ENCODE results near the gene ITGA5.

The ITGA5 gene

DNA sequence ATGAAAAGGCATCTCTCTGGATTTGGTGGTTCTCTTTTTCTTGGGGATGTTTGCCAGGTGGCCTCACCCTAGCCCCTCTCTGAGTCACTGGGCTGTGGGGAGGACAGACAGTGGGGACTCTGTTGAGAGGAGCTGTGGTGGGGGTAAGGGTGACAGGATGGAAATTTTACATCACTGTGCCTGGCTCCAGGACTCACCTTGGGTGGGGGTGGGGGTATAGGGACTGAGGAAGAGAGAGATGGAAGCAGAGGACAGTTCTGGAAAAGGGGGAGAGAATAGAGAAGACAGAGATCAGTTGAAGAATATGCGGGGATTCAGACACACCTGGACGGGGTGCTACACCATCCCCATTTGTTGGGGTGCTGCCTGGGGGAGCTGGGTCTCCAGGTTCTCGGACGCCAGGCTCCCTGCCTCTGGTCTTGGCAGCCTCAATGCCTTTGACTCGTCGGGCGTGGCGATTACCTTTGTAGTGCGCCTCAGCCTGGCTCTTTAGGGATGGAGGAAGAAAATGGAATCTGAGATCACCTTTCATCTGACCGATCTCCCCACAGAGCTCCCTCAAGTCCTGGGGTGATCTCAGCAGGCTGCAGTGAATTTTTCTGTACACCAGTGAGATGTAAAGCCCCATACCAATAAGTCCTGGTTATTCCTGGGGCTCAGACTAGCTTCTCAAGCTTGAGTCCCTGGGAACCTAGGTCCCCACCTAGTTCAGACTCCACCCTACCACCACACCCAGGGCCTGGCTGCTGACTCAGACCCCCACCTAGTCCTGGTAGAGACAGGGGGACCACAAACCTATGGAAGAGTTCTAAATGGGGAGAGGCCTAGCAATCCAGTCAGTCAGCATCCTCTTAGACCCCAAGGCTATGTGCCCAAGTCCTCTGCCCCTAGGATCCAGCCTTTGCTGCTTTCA is 45.2 kb downstream of the ITGA5 start:
- no peak overlapping the region for H3K4me3 ChIP-seq (replicated peaks in 1 of 2; ENCODE audit: low read depth in 2 of 2, low read length in 2 of 2)
- peak in 1 of 2 donors; percentile 12 for DNase-seq (ENCODE audit: low read depth in 2 of 2)
- TF ChIP-seq, protein P1, sequence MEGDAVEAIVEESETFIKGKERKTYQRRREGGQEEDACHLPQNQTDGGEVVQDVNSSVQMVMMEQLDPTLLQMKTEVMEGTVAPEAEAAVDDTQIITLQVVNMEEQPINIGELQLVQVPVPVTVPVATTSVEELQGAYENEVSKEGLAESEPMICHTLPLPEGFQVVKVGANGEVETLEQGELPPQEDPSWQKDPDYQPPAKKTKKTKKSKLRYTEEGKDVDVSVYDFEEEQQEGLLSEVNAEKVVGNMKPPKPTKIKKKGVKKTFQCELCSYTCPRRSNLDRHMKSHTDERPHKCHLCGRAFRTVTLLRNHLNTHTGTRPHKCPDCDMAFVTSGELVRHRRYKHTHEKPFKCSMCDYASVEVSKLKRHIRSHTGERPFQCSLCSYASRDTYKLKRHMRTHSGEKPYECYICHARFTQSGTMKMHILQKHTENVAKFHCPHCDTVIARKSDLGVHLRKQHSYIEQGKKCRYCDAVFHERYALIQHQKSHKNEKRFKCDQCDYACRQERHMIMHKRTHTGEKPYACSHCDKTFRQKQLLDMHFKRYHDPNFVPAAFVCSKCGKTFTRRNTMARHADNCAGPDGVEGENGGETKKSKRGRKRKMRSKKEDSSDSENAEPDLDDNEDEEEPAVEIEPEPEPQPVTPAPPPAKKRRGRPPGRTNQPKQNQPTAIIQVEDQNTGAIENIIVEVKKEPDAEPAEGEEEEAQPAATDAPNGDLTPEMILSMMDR (IDR thresholded peaks at IDR 0.05; ENCODE audit: low read depth, low read length), result no peak

DNA sequence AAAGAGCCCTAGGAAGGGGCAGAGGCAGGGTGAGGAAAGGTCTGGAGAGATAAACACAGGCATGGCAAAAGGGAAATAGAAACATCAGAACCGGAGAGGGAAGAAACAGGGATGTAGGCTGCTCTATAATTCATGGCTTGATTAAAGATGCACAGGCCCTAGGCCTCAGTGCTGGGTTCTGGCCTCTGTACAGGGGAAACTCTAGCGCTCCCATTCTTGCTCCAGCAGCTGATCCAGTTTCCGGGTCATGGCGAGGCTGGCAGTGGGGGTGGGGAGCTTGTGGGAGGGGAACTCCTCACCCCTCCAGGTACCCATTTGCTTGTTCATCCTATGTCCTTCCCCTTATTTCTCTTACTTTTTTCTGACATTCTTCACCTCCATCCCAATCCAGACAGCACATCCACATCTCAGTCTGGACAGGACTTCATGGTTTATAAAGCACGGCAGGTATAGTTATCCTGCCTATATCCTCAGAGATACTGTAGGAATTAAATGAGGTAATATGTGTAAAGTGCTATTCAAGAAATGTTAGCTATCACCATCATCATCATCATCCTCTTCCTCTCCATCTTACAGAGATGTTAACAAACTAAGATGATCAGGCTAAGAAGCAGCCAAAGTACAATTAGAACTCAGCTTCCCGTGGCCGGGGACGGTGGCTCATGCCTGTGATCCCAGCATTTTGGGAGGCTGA is 46.8 kb downstream of the ITGA5 start:
- TF ChIP-seq, protein P1 (IDR thresholded peaks at IDR 0.05; ENCODE audit: low read depth, low read length), result no peak
- no peak overlapping the region for H3K4me3 ChIP-seq (replicated peaks in 1 of 2; ENCODE audit: low read depth in 2 of 2, low read length in 2 of 2)
- DNase-seq (ENCODE audit: low read depth in 2 of 2), result peak; percentile 11 to 60

DNA sequence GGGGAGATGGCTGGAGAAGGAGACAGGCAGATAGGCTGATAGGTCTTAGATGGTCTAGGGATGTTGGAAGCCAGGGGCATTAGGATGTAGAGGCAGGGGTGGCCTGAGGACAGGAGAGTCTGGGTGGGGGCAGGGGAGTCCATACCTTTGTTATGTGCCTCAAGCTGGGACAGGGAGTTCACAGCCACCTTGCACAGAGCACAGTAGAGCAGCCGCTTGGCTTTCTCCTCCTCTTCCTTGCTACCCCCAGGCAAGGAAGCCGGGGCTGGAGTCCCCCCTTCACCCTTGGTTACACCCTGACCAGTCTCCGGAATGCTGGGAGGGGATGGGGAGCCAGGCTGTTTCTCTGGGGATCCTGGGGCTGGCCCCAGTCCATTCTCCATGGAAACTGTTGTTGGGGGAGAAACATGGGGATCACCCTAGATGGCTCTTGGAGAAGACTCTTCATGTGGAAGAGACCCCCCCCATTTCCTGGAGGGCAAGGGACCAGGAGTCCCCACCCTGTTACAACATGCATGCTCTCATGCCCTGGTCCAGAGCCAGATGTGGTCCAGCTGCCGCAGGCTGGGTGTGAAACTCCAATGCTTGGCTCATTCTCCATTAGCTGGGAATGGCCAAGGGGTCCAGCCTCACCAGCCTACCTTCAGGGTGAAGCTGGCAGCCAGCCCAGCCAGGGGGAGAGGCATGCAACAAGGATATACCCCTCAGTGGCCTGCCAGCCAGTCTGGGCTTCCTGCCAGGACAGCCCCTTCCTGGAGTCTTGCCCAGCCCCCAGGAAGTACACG is 47.5 kb downstream of the ITGA5 start:
- peak in 1 of 2 donors; percentile 85 for DNase-seq (ENCODE audit: low read depth in 2 of 2)
- H3K4me3 ChIP-seq (replicated peaks in 1 of 2; ENCODE audit: low read depth in 2 of 2, low read length in 2 of 2), result no peak overlapping the region
- TF ChIP-seq, protein P1 (IDR thresholded peaks at IDR 0.05; ENCODE audit: low read depth, low read length), result no peak

DNA sequence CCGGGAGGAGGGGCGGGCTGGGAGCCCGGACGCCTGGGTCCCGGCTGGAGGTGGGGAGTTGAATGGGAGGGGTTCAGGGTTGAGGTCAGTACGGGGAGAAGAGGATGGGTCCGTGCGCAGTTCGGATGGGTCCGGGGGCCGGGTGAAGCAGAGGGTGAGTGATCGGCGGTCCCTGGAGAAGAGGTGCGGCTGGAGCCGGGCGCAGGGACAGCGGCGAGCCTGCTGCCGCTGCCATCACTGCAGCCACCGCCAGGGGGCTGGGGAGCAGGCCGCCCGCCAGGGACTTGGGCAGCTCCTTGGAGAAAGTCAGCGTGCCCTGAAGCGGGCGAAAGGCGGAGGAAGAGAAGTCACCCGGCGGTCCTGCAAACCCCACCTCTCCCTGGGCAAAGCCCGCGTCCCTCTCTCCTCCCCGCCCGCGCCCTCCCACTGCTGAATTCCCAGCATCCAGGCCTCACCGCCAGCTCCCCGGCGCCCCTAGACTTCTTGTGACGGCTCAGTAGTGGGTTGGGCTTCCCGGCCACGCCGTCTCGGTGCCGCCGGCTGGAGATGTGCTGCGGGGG is 48.8 kb downstream of the ITGA5 start:
- peak overlapping the region; percentile 29 to 41 for H3K4me3 ChIP-seq (replicated peaks in 1 of 2; ENCODE audit: low read depth in 2 of 2, low read length in 2 of 2)
- TF ChIP-seq, protein P1 (IDR thresholded peaks at IDR 0.05; ENCODE audit: low read depth, low read length), result peak; percentile 82
- DNase-seq (ENCODE audit: low read depth in 2 of 2), result peak; percentile 84 to 94

DNA sequence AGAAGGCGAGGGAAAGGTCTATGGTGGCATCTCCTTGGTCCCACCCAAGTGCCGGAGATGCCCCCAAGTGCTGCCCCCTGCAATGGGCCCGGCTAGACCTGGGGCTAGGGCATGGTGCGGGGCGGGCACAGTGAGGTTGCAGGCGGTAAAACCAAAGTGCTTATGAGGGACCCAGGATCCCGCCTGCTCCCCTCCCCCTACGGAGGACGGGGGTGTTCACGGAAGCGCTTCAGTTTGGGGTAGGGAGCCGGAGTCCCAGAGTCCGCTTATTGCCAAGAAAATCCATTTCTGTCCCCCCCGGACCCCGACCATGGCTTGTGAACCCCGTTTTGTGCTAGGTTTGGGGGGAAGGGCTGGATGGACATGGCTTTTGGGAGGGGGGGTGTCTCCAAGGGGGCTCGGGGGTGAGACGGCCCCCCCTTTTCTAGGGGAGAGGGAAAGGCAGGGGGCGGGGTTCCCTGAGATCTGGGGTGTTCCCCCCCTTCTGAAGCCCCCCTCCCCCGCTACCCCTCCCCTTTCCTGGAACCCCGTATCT is 49.4 kb downstream of the ITGA5 start:
- DNase-seq (ENCODE audit: low read depth in 2 of 2), result no peak
- peak overlapping the region; percentile 5 to 41 for H3K4me3 ChIP-seq (replicated peaks in 1 of 2; ENCODE audit: low read depth in 2 of 2, low read length in 2 of 2)

More for the DNA sequence above, 49.4 kb downstream of the ITGA5 start:
- TF ChIP-seq, protein P1 (IDR thresholded peaks at IDR 0.05; ENCODE audit: low read depth, low read length), result no peak
